Sigmoid colon (tissue), 4 donors: ENCODE measurements around the gene NELFCD.

Experiments used
- CTCF ChIP-seq, 4 experiments: fragments of 450-650 bp in 3 of 4; fragments of 200-600 bp in 1 of 4; IDR thresholded peaks; one replicate each; pipeline ENCODE4 v1.5.1; 2016 to 2019; ENCODE audit warnings: antibody characterized with exemption in 4 of 4, mild to moderate bottlenecking in 3 of 4, moderate library complexity in 2 of 4
- EP300 ChIP-seq, 4 donors: sonication (generic); formaldehyde crosslinking; IDR thresholded peaks; one replicate each; pipeline ENCODE4 v1.6.1; 2017; ENCODE audit warnings: antibody characterized with exemption in 4 of 4
- POLR2A ChIP-seq, 2 donors: fragments of 450-650 bp; IDR thresholded peaks; one replicate each; pipeline ENCODE4 v1.6.1; 2016; ENCODE audit warnings: antibody characterized with exemption in 2 of 2, mild to moderate bottlenecking in 2 of 2, moderate library complexity in 2 of 2
- POLR2AphosphoS5 ChIP-seq, 4 donors: sonication (generic); formaldehyde crosslinking; IDR thresholded peaks; one replicate each; pipeline ENCODE4 v1.6.1; 2017; ENCODE audit warnings: antibody characterized with exemption in 4 of 4

- TF ChIP-seq CTCF (IDR thresholded peaks at IDR 0.05), result no peak
- no peak for TF ChIP-seq POLR2A (IDR thresholded peaks at IDR 0.05)
- no peak for TF ChIP-seq POLR2AphosphoS5 (IDR thresholded peaks at IDR 0.05)
- TF ChIP-seq EP300 (IDR thresholded peaks at IDR 0.05), result no peak
Observed at GRCh38 chr20:59018817-59019216, 37.8 kb downstream of the NELFCD start.
